GM06990 (cell line): ENCODE results near the gene PHC2.

ENCODE experiments used
- DNase-seq: peaks from one replicate; pipeline ENCODE4 v3.0.0-alpha.2; 2011; ENCODE audit not compliant: insufficient read length; ENCODE audit errors: extremely low read depth
- H3K27me3 ChIP-seq: replicated peaks from 2 replicates; pipeline ENCODE4 v1.6.0; 2011; ENCODE audit warnings: low read length; ENCODE audit not compliant: control insufficient read depth, insufficient read depth
- H3K36me3 ChIP-seq: 2 replicates; pipeline ENCODE4 v1.5.1; 2011; ENCODE audit warnings: low read length; ENCODE audit not compliant: control insufficient read depth, insufficient read depth
- H3K4me3 ChIP-seq: replicated peaks from 2 replicates; pipeline ENCODE4 v1.5.1; 2011; ENCODE audit warnings: low read depth, mild to moderate bottlenecking, control low read depth, low read length
- CTCF ChIP-seq: IDR thresholded peaks from 2 replicates; pipeline ENCODE4 v1.5.1; 2011; ENCODE audit warnings: low read length, control low read depth, mild to moderate bottlenecking, inconsistent platforms; ENCODE audit not compliant: insufficient read depth, poor library complexity, severe bottlenecking

Gene PHC2

GRCh38 chr1:33371334-33371733 lies 59.6 kb downstream of the PHC2 start:
- no peak overlapping the region for H3K4me3 ChIP-seq
- TF ChIP-seq CTCF: no peak
- peaks cover 4% of the 10 kb centered on the region for H3K27me3 ChIP-seq
- DNase-seq: no peak
- H3K36me3 ChIP-seq: no peaks in the 10 kb centered on the region

GRCh38 chr1:33370827-33371226 lies 60.1 kb downstream of the PHC2 start:
- H3K4me3 ChIP-seq: no peak overlapping the region
- DNase-seq: no peak
- H3K27me3 ChIP-seq: peaks cover 4% of the 10 kb centered on the region
- no peaks in the 10 kb centered on the region for H3K36me3 ChIP-seq
- TF ChIP-seq CTCF: no peak

GRCh38 chr1:33370301-33370700 lies 60.6 kb downstream of the PHC2 start:
- Histone ChIP-seq H3K36me3 (no peaks in the 10 kb centered on the region), H3K27me3 (peaks cover 4% of the 10 kb centered on the region), H3K4me3 (no peak overlapping the region)
- DNase-seq: no peak
- no peak for TF ChIP-seq CTCF

GRCh38 chr1:33369764-33370163 lies 61.1 kb downstream of the PHC2 start:
- no peaks in the 10 kb centered on the region for H3K36me3 ChIP-seq
- no peak overlapping the region for H3K4me3 ChIP-seq
- no peak for TF ChIP-seq CTCF
- H3K27me3 ChIP-seq: peaks cover 4% of the 10 kb centered on the region
- no peak for DNase-seq

GRCh38 chr1:33369081-33369480 lies 61.8 kb downstream of the PHC2 start:
- TF ChIP-seq CTCF: no peak
- DNase-seq: no peak

GRCh38 chr1:33368431-33368830 lies 62.5 kb downstream of the PHC2 start:
- Histone ChIP-seq H3K36me3 (no peaks in the 10 kb centered on the region), H3K27me3 (peaks cover 4% of the 10 kb centered on the region), H3K4me3 (no peak overlapping the region)
- DNase-seq: no peak
- no peak for TF ChIP-seq CTCF

More at GRCh38 chr1:33369081-33369480, 61.8 kb downstream of the PHC2 start:
- no peak overlapping the region for H3K4me3 ChIP-seq
- H3K27me3 ChIP-seq: peaks cover 4% of the 10 kb centered on the region
- no peaks in the 10 kb centered on the region for H3K36me3 ChIP-seq
